ENCODE results near the gene ADCY1. TPM values are rescaled to one million over a fixed set of nuclear protein-coding genes. Genes with fewer than 3 reads are reported as not detected.

ADCY1 gene
- total and polyA plus RNA-seq, 2 donors from 2014 or later: 2.9 to 3.7 TPM

GRCh38 chr7:45643630-45644029, 69.5 kb downstream of the ADCY1 start:
- no peak overlapping the region for H3K27ac ChIP-seq (ENCODE audit: low read depth in 2 of 2, low read length in 2 of 2)
- H3K27me3 ChIP-seq (ENCODE audit: control insufficient read depth, insufficient read depth, low read length): no peaks in the 10 kb centered on the region
- intact Hi-C loops (cut with DNase I): no loop called here
- TF ChIP-seq CTCF (IDR thresholded peaks at IDR 0.05; ENCODE audit: borderline replicate concordance, extremely low read depth, insufficient read depth): no peak
- FAIRE-seq: no peak
- H3K9me3 ChIP-seq (ENCODE audit: control insufficient read depth in 2 of 3, insufficient read depth in 1 of 3, low read length in 3 of 3): no peaks in the 10 kb centered on the region
- no peak overlapping the region for H3K9ac ChIP-seq (ENCODE audit: low read length in 3 of 3)
- H3K4me3 ChIP-seq (ENCODE audit: low read length in 3 of 3): no peak overlapping the region
- DNase-seq: no peak
- no peaks in the 10 kb centered on the region for H3K36me3 ChIP-seq (ENCODE audit: control insufficient read depth in 2 of 3, insufficient read depth in 3 of 3, low read length in 3 of 3)
- H3K4me1 ChIP-seq (ENCODE audit: control insufficient read depth in 2 of 3, insufficient read depth in 2 of 3, low read depth in 1 of 3, low read length in 3 of 3): no peaks in the 10 kb centered on the region

GRCh38 chr7:45644237-45644636, 70.1 kb downstream of the ADCY1 start:
- H3K9me3 ChIP-seq (ENCODE audit: control insufficient read depth in 2 of 3, insufficient read depth in 1 of 3, low read length in 3 of 3): no peaks in the 10 kb centered on the region
- no peaks in the 10 kb centered on the region for H3K27me3 ChIP-seq (ENCODE audit: control insufficient read depth, insufficient read depth, low read length)
- H3K4me3 ChIP-seq (ENCODE audit: low read length in 3 of 3): no peak overlapping the region
- H3K27ac ChIP-seq (ENCODE audit: low read depth in 2 of 2, low read length in 2 of 2): no peak overlapping the region
- intact Hi-C loops (cut with DNase I): no loop called here
- no peak for FAIRE-seq
- no peak for TF ChIP-seq CTCF (IDR thresholded peaks at IDR 0.05; ENCODE audit: borderline replicate concordance, extremely low read depth, insufficient read depth)
- no peak overlapping the region for H3K9ac ChIP-seq (ENCODE audit: low read length in 3 of 3)
- H3K4me1 ChIP-seq (ENCODE audit: control insufficient read depth in 2 of 3, insufficient read depth in 2 of 3, low read depth in 1 of 3, low read length in 3 of 3): no peaks in the 10 kb centered on the region
- no peak for DNase-seq
- H3K36me3 ChIP-seq (ENCODE audit: control insufficient read depth in 2 of 3, insufficient read depth in 3 of 3, low read length in 3 of 3): no peaks in the 10 kb centered on the region

- H3K4me3 ChIP-seq (ENCODE audit: low read length in 3 of 3): no peak overlapping the region
- H3K27ac ChIP-seq (ENCODE audit: low read depth in 2 of 2, low read length in 2 of 2): no peak overlapping the region
- DNase-seq: no peak
- no peak overlapping the region for H3K9ac ChIP-seq (ENCODE audit: low read length in 3 of 3)
- H3K4me1 ChIP-seq (ENCODE audit: control insufficient read depth in 2 of 3, insufficient read depth in 2 of 3, low read depth in 1 of 3, low read length in 3 of 3): no peaks in the 10 kb centered on the region
- no peak for TF ChIP-seq CTCF (IDR thresholded peaks at IDR 0.05; ENCODE audit: borderline replicate concordance, extremely low read depth, insufficient read depth)
- intact Hi-C loops (cut with DNase I): no loop called here
- no peaks in the 10 kb centered on the region for H3K36me3 ChIP-seq (ENCODE audit: control insufficient read depth in 2 of 3, insufficient read depth in 3 of 3, low read length in 3 of 3)
- no peaks in the 10 kb centered on the region for H3K27me3 ChIP-seq (ENCODE audit: control insufficient read depth, insufficient read depth, low read length)
- FAIRE-seq: no peak
- no peaks in the 10 kb centered on the region for H3K9me3 ChIP-seq (ENCODE audit: control insufficient read depth in 2 of 3, insufficient read depth in 1 of 3, low read length in 3 of 3)
These were observed 71.2 kb downstream of the ADCY1 start for GRCh38 chr7:45645141-45645969.
